Stimulated activated CD8-positive, alpha-beta memory T cell treated with anti-CD3 and anti-CD28 coated beads, Interleukin-15, amount 100 ng/mL, for 24 hours (primary cell): ENCODE data around the gene AOC3.
"Not testable (repeated sequence)": the region's sequence is repeated elsewhere in the genome, so short reads cannot be mapped to it uniquely, and the experiment has no call there.

Experiments used
- DNase-seq: peaks from one replicate; pipeline ENCODE4 v3.0.0-alpha.2; 2020; ENCODE audit warnings: low read depth

Gene AOC3

GRCh38 chr17:42867694-42868261 is 16.8 kb downstream of the AOC3 start:
- DNase-seq: not testable (repeated sequence)

- DNase-seq: no peak
These were observed 17.3 kb downstream of the AOC3 start for GRCh38 chr17:42868338-42868737.

- no peak for DNase-seq
These were observed 20.6 kb downstream of the AOC3 start for GRCh38 chr17:42871647-42872046.

- DNase-seq: no peak
These were observed 21.4 kb downstream of the AOC3 start for GRCh38 chr17:42872251-42872965.

- no peak for DNase-seq
These were observed 22.3 kb downstream of the AOC3 start for GRCh38 chr17:42873315-42873714.

GRCh38 chr17:42873932-42874695 is 23.1 kb downstream of the AOC3 start:
- DNase-seq: not testable (repeated sequence)

GRCh38 chr17:42877037-42877436 is 26.0 kb downstream of the AOC3 start:
- DNase-seq: no peak

GRCh38 chr17:42878123-42878880 is 27.3 kb downstream of the AOC3 start:
- no peak for DNase-seq

- no peak for DNase-seq
These were observed 28.1 kb downstream of the AOC3 start for GRCh38 chr17:42878924-42879595.

- DNase-seq: no peak
These were observed 28.6 kb downstream of the AOC3 start for GRCh38 chr17:42879596-42879985.

GRCh38 chr17:42880776-42881310 is 29.8 kb downstream of the AOC3 start:
- no peak for DNase-seq

GRCh38 chr17:42881706-42882105 is 30.7 kb downstream of the AOC3 start:
- not testable (repeated sequence) for DNase-seq

- DNase-seq: no peak
These were observed 31.2 kb downstream of the AOC3 start for GRCh38 chr17:42882166-42882565.

GRCh38 chr17:42883802-42884558 is 33.0 kb downstream of the AOC3 start:
- DNase-seq: no peak

GRCh38 chr17:42885806-42886205 is 34.8 kb downstream of the AOC3 start:
- not testable (repeated sequence) for DNase-seq

GRCh38 chr17:42886283-42887176 is 35.5 kb downstream of the AOC3 start:
- DNase-seq: no peak

- no peak for DNase-seq
These were observed 38.8 kb downstream of the AOC3 start for GRCh38 chr17:42889809-42890208.

- DNase-seq: no peak
These were observed 40.6 kb downstream of the AOC3 start for GRCh38 chr17:42891539-42892152.

GRCh38 chr17:42893359-42893758 is 42.4 kb downstream of the AOC3 start:
- no peak for DNase-seq
